Lower lobe of right lung (tissue), 2 donors: ENCODE data around the gene ITIH5. TPM values are rescaled to one million over a fixed set of nuclear protein-coding genes. Genes with fewer than 3 reads are reported as not detected.

Experiments used
- ATAC-seq, 2 donors: fragments of 200-7000 bp; cut with Tn5 transposase; one replicate each; pipeline ENCODE4 v1.9.1; 2020 to 2022; ENCODE audit warnings: mild to moderate bottlenecking in 2 of 2, moderate library complexity in 2 of 2
- DNase-seq: peaks from one replicate; pipeline ENCODE4 v3.0.0-alpha.2; 2020
- H3K27ac ChIP-seq: fragments of 200-600 bp; one replicate; pipeline ENCODE4 v1.8.0; 2022
- H3K27me3 ChIP-seq: fragments of 200-600 bp; one replicate; pipeline ENCODE4 v1.8.0; 2022; ENCODE audit warnings: low read depth
- H3K36me3 ChIP-seq: fragments of 200-600 bp; one replicate; pipeline ENCODE4 v1.8.0; 2022; ENCODE audit warnings: mild to moderate bottlenecking
- H3K4me1 ChIP-seq: fragments of 200-600 bp; one replicate; pipeline ENCODE4 v1.8.0; 2022
- H3K4me3 ChIP-seq: fragments of 200-600 bp; one replicate; pipeline ENCODE4 v1.8.0; 2022; ENCODE audit warnings: mild to moderate bottlenecking
- H3K9me3 ChIP-seq: fragments of 200-600 bp; one replicate; pipeline ENCODE4 v1.8.0; 2022
- CTCF ChIP-seq: fragments of 200-600 bp; IDR thresholded peaks from one replicate; pipeline ENCODE4 v1.8.0; 2022; ENCODE audit warnings: antibody characterized with exemption, mild to moderate bottlenecking
- intact Hi-C: fragments of 100-400 bp; cut with DNase I; formaldehyde crosslinking; loops from one replicate; pipeline ENCODE4 v1.11.0; 2022
- total RNA-seq: library from RNA; stranded (reverse); fragmentation: NEBNext Ultra II Directional; extraction: Animal tissue kit (Norgen Biotek cat#: 25700); gene quantifications from one replicate; pipeline ENCODE4 v1.2.1, GENCODE V29; 2021
- donor health status: DM: no; HTN: yes; CAD: no; lungs with severe emphysema.

Gene ITIH5
- total RNA-seq, 1 donor from 2014 or later: 14.8 TPM

GRCh38 chr10:7553531-7553930 is 113.2 kb downstream of the ITIH5 start:
- no peaks in the 10 kb centered on the region for H3K9me3 ChIP-seq
- H3K36me3 ChIP-seq: no peaks in the 10 kb centered on the region
- TF ChIP-seq CTCF: no peak
- no peaks in the 10 kb centered on the region for H3K27me3 ChIP-seq
- DNase-seq (no peak), ATAC-seq (no peak)
- no peak overlapping the region for H3K27ac ChIP-seq
- no peaks in the 10 kb centered on the region for H3K4me1 ChIP-seq
- no peak overlapping the region for H3K4me3 ChIP-seq
- intact Hi-C loops: no loop called here

GRCh38 chr10:7551950-7552716 is 114.6 kb downstream of the ITIH5 start:
- H3K27ac ChIP-seq: no peak overlapping the region

GRCh38 chr10:7551289-7551688 is 115.5 kb downstream of the ITIH5 start:
- H3K36me3 ChIP-seq: no peaks in the 10 kb centered on the region
- no peak for ATAC-seq

More at GRCh38 chr10:7551950-7552716, 114.6 kb downstream of the ITIH5 start:
- Histone ChIP-seq H3K9me3 (no peaks in the 10 kb centered on the region), H3K4me3 (no peak overlapping the region), H3K27me3 (no peaks in the 10 kb centered on the region), H3K4me1 (no peaks in the 10 kb centered on the region), H3K36me3 (no peaks in the 10 kb centered on the region)
- no peak for ATAC-seq
- intact Hi-C loops: no loop called here
- DNase-seq: no peak
- no peak for TF ChIP-seq CTCF

GRCh38 chr10:7550013-7550412 is 116.8 kb downstream of the ITIH5 start:
- no peaks in the 10 kb centered on the region for H3K4me1 ChIP-seq
- H3K4me3 ChIP-seq: no peak overlapping the region
- no peaks in the 10 kb centered on the region for H3K36me3 ChIP-seq
- intact Hi-C loops: no loop called here
- H3K9me3 ChIP-seq: no peaks in the 10 kb centered on the region
- ATAC-seq: no peak
- DNase-seq: no peak
- no peak for TF ChIP-seq CTCF
- H3K27me3 ChIP-seq: no peaks in the 10 kb centered on the region
- no peak overlapping the region for H3K27ac ChIP-seq

More at GRCh38 chr10:7551289-7551688, 115.5 kb downstream of the ITIH5 start:
- no peak overlapping the region for H3K27ac ChIP-seq
- no peaks in the 10 kb centered on the region for H3K27me3 ChIP-seq
- TF ChIP-seq CTCF: no peak
- H3K4me1 ChIP-seq: no peaks in the 10 kb centered on the region
- no peak overlapping the region for H3K4me3 ChIP-seq
- DNase-seq: no peak
- intact Hi-C loops: no loop called here
- H3K9me3 ChIP-seq: no peaks in the 10 kb centered on the region

GRCh38 chr10:7547829-7548228 is 118.9 kb downstream of the ITIH5 start:
- no peak for TF ChIP-seq CTCF
- DNase-seq: no peak
- H3K27ac ChIP-seq: no peak overlapping the region
- no peaks in the 10 kb centered on the region for H3K27me3 ChIP-seq
- intact Hi-C loops: no loop called here
- no peak overlapping the region for H3K4me3 ChIP-seq
- no peaks in the 10 kb centered on the region for H3K36me3 ChIP-seq
- H3K9me3 ChIP-seq: no peaks in the 10 kb centered on the region
- no peaks in the 10 kb centered on the region for H3K4me1 ChIP-seq
- no peak for ATAC-seq
